IPS-18c (cell line): Measurements from ENCODE around the gene LRRC7.
"Not testable (repeated sequence)": the region's sequence is repeated elsewhere in the genome, so short reads cannot be mapped to it uniquely, and the experiment has no call there.

Source experiments
- H3K4me3 ChIP-seq: 2 replicates; pipeline ENCODE4 v1.7.0; 2013; ENCODE audit warnings: low read depth, mild to moderate bottlenecking, low read length, moderate library complexity; ENCODE audit not compliant: insufficient read depth
- H3K9me3 ChIP-seq: one replicate; pipeline ENCODE4 v1.6.1; 2013; ENCODE audit warnings: mild to moderate bottlenecking, low read length, moderate library complexity; ENCODE audit not compliant: control insufficient read depth, insufficient read depth

LRRC7 gene

DNA sequence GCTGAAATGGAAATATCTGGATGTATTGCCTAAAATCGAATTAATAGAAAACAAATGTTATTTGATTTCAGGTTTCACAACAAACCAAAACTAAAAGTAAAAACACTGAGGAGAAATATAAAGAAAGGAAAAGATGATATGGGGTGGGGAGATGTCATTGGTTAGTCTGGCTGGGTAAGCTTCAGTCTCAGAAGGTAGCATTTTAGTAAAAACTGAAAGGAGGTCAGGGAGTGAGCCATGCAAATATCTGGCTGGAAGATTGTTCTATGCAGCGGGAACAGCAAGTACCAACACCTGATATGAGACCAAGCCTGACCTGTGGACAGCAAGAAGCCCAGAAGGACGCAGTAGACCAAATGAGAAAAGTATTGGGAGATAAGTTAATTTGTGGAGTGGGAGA is 373.1 kb downstream of the LRRC7 start:
- Histone ChIP-seq H3K4me3 (no peak overlapping the region), H3K9me3 (no peaks in the 10 kb centered on the region)

DNA sequence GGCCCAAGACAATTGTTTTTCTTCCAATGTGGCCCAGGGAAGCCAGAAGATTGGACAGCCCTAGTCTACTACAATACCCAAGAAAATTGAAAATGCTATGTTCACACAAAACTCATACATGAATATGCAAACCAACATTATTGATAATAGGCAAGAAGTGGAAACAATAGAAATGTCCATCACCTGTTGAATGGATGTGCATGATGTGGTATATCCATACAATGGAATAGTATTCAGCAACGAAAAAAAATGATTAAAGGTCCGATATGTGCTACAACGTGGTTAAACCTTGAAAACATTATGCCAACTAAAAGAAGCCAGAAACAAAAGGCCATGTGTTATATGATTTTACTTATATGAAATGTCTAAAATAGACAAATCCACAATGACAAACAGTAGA is 375.3 kb downstream of the LRRC7 start:
- Histone ChIP-seq H3K9me3 (no peaks in the 10 kb centered on the region), H3K4me3 (no peak overlapping the region)

DNA sequence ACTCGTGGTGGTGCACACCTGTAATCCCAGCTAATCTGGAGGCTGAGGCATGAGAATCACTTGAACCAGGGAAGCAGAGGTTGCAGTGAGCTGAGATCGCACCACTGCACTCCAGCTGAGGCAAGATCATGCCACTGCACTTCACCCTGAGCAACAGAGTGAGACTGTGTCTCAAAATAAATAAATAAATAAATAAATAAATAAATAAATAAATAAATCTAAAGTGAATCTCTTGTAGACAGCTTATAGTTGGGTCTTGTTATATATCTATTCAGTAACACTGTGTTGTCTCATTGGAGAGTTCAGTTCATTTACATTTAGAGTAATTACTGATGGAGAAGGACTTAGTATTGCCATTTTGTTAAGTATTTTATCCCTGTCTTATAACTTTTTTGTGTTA is 379.2 kb downstream of the LRRC7 start:
- no peak overlapping the region for H3K4me3 ChIP-seq
- no peaks in the 10 kb centered on the region for H3K9me3 ChIP-seq

DNA sequence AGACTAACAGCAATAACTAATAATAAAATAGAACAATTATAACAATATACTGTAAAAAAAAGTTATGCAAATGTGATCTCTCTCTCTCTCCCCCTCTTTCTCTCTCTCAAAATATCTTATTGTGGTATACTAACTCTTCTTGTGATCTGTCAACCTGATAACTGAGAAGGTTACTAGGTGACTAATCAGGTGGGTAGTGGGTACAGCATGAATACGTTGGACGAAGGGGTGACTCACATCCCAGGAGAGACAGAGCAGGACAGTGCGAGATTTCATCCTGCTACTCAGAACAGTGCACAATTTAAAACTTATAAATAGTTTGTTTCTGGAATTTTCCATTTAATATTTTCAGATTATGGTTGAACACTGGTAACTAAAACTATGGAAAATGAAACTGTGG is 380.1 kb downstream of the LRRC7 start:
- Histone ChIP-seq H3K4me3 (no peak overlapping the region), H3K9me3 (no peaks in the 10 kb centered on the region)

DNA sequence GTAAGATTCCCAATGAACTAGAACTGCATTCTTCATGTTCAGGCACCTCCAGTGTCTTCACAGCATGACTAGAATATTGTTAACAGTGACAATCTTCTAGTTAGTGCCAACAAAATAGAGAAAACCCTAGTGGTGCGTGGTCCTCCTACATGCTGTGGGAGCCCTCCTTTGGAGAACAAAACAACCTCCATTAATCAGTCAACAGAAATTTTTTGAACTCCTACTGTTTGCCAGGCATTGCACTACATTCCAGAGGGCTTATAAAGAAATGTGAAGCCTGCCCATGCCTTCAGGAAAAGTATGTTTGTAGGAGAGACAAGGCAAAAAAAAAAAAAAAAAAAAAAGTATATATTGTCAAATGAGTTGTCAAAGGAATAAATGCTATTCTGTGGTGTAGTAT is 385.0 kb downstream of the LRRC7 start:
- Histone ChIP-seq H3K4me3 (no peak overlapping the region), H3K9me3 (no peaks in the 10 kb centered on the region)

DNA sequence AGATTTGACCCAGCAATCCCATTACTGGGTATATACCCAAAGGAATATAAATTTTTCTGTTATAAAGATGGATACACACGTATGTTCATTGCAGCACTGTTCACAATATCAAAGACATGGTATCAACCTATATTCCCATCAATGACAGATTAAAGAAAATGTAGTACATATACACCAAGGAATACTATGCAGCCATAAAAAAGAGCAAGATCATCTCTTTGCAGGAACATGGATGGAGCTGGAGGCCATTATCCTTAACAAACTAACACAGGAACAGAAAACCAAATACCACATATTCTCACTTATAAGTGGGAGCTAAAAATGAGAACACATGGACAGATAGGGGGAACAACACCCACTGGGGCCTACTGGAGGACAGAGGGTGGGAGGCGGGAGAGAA is 394.7 kb downstream of the LRRC7 start:
- H3K4me3 ChIP-seq, H3K9me3 ChIP-seq: not testable (repeated sequence)

DNA sequence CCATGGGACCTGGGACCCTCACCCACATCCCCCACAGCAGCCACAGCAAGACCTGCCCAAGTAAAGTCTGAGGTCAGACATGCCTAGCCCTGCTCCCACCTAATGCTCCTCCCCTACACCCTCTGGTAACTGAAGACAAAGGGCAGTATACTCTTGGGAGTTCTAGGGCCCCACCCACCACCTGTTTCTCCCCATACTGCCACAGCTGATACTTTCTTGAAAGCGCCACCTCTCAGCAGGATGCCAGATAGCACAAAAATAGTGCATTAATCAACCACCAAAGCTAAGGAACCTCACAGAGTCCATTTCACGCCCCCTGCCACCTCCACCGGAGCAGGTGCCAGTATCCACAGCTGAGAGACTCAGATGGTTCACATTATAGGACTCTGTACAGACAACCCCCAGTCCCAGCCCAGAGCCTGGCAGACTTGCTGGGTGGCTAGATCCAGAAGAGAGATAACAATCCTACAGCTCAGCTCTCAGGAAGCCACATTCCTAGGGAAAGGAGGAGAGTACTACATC is 399.6 kb downstream of the LRRC7 start:
- no peak overlapping the region for H3K4me3 ChIP-seq
- H3K9me3 ChIP-seq, result no peaks in the 10 kb centered on the region

DNA sequence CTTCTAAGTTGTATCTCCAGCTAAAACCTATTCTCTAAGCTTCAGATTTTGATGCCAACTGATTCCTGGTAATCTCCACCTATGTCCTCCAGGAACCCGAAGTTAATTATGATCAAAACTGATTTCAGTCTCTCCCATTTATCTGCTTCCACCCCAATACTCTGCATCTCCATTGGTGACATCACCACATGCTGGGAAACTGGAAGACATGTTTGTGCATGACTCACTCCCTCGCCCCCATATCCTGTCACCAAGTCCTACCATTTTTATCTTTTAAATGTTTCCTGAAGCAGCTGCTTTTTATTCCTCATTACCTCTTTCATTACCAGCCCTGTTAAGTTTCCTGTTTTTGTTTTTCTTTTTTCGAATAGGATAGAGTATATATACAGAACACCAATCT is 409.2 kb downstream of the LRRC7 start:
- Histone ChIP-seq H3K4me3 (no peak overlapping the region), H3K9me3 (no peaks in the 10 kb centered on the region)

DNA sequence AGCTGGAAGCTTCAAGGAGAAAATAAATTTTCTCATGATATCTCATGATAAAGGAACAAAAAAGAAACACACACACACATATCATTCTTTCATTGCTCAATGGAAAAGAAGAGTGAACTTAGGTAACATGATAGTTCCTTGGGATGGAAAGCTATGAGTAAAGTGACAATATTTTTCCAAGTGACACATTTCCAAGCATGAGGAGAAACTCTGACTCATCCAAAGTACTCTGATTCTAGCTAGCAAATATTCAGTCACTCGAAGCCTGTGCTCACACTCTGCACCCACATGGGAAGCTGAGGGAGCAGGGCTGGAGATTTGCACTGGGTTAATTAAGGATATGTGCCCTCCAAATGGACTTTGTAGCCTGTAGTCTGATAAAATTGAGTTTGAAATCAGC is 415.3 kb downstream of the LRRC7 start:
- Histone ChIP-seq H3K9me3 (no peaks in the 10 kb centered on the region), H3K4me3 (no peak overlapping the region)

DNA sequence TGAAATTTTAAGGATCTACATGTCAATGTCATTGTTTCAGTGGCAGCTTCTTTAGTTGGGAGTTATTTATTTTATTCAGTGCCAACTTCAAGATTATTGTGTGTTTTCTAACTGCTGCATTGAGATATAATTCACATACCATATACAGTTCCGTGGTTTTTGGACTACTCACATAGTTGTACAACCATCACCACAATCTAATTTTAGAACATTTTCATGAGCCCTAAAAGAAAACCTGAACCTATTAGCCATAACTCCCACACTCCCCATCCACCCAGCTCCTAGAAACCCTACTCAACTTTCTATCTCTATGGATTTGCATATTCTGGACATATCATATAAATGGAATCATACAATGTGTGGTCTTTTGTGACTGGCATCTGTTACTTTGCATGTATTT is 417.7 kb downstream of the LRRC7 start:
- H3K4me3 ChIP-seq, result no peak overlapping the region
- no peaks in the 10 kb centered on the region for H3K9me3 ChIP-seq

DNA sequence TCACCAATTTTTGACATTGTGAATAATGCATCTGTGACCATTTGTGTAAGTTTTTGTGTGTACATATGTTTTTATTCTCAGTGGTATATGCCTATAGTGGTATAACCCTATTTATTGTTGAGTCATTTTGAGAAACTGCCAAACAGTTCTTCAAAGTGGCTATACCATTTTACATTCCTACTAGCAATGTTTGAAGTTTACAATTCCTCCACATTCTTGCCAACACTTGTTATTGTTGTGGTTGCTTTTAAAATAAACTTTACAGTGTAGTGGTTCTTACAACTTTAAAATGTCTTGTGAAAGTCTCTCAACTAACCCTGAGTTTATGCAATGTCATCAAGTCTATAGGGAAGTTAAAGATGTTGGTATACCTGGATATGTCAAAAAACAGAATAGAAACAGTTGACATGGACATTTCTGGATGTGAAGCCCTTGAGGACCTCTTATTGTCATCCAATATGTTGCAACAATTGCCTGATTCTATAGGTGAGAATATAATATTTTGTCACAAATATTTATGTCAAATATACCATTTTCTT is 418.2 kb downstream of the LRRC7 start:
- Histone ChIP-seq H3K9me3 (no peaks in the 10 kb centered on the region), H3K4me3 (no peak overlapping the region)

DNA sequence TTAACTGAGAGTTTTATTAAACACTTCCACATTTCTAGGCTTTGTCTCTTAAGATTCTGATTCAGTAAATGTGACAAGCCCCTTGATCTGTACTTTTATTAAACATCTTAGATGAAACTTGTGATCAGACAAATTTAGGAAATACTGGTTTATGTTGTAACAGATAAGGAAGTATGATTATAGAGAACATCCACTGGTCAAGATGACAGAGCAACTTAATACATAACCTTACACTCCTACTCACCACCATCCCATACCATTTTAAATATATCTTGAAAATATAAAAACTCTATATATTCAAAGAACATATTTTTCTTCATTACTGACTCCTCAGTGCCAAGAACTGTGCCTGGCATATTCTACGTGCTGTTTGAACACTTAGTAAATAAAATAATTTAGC is 420.2 kb downstream of the LRRC7 start:
- no peak overlapping the region for H3K4me3 ChIP-seq

DNA sequence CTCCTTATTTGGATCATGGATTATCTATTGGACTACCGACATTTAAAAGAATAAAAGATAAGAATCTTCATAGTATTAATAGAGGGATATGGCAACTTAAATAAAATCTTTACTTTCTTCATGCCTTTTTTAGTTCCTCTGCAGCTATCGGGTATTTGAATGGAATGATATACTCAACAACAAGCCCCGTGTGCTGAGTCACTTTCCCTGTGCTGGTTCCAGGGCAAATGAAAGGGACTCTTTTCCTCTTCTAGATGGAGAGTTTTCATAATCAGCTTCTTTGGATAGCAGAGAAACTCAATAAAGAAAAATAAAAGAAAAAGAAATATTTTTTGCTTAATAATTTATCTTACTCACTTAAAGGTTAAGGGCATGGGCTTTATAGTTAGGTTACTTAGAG is 423.9 kb downstream of the LRRC7 start:
- Histone ChIP-seq H3K9me3 (no peaks in the 10 kb centered on the region), H3K4me3 (no peak overlapping the region)

More for the DNA sequence above, 420.2 kb downstream of the LRRC7 start:
- no peaks in the 10 kb centered on the region for H3K9me3 ChIP-seq

DNA sequence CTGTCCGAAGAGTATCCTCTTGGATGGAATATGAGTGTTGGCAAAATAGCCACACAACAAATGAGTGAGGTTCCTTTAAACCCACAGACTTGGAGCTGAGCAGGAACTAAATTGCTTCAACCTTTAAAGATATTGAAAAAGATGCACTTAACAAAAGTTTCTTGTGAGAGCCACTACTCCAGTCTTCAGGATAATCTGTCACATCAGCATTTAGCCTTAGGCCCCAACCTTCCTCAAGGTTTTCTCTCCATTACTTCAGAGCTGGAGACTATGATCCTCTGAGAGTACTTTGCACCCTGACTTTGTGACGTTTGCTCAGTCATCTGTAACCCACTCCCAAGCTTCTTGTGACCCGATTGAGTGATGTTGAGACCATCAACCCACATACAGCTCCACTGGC is 424.9 kb downstream of the LRRC7 start:
- Histone ChIP-seq H3K9me3 (no peaks in the 10 kb centered on the region), H3K4me3 (no peak overlapping the region)

DNA sequence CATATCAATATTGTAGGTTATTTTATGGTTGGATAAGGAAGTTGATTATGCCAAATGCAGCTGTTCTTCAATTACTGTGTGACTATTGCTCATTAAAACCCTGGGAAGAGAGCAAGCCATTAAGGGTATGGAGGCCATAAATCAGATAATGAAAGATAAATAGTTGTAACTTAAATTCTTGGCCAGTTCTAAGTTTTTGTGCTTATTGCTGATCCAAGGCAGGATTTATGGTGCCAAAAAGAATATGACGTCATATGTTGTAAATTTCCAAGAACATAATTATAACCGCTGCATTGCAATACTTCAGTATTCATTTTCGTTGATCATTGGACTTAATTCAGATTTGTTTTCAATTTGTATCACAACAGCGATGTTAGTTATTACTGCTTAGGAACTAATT is 426.1 kb downstream of the LRRC7 start:
- H3K4me3 ChIP-seq, result no peak overlapping the region
- H3K9me3 ChIP-seq, result no peaks in the 10 kb centered on the region

DNA sequence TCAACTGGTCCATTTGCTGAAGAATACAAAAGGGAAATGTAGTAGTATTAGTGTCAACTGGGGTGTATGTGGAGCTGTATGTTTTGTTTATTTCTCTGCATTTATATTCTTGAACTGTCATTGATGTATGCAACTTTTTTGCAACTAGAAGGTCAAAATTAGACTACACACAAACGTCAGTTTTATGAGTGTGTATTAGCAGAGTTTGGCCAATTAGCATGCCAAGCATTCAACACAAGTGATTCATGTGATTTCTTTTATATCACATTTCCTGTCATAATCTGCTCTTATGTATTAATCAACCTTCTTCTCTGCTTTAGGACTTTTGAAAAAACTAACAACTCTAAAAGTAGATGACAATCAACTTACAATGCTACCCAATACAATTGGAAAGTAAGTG is 426.5 kb downstream of the LRRC7 start:
- no peak overlapping the region for H3K4me3 ChIP-seq
- no peaks in the 10 kb centered on the region for H3K9me3 ChIP-seq

DNA sequence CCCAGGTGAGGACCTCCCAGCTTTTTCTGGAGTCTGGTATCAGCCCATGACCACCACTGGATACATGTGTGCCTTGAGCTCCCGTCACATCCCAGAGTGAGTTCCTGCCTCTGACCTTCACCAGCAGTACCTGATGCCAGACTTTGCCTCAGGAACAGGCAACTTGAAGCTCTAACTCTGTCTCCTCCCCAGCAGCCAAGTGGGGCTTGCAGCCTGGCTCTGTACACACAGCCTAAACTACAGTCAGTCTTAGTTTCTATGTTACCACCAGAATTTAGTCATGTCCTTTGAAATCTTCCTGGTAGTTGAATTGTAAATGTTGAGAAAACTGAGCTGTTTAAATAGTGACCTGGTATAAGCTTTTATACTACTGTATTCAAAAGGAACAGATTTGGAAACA is 431.1 kb downstream of the LRRC7 start:
- H3K4me3 ChIP-seq, result no peak overlapping the region

DNA sequence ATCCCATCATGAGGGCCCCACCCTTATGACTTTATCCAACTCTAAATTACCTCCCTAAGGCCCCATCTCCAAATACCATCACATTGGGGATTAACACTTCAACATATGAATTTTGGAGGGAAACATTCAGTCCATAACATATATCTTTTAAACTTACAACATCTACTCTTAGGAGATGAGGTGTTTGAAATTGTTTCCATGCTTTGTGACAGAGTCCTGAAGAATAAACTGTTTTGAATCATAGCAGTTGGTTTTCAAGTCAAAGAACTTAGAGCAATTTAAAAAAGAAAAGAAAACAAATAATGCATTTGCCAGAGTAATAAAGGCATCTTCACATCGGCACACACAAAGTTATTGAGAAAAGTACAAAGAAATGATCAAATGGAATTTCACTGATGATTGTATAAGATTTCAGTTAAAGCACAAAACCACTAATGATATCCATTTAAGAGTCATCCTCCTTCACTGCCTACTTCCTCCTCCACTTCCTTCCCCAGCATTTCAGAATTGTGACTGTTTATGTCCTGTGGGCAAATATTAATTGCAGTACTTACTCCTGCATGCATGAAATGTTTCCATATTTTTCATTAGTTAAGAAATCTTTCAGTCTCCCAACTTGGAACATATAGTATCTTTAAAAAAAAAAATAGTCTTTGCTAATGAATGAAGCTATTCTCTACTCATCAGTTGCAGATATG is 435.6 kb downstream of the LRRC7 start:
- Histone ChIP-seq H3K9me3 (no peaks in the 10 kb centered on the region), H3K4me3 (no peak overlapping the region)

More for the DNA sequence above, 431.1 kb downstream of the LRRC7 start:
- H3K9me3 ChIP-seq, result no peaks in the 10 kb centered on the region
